MV-4-11 (cell line): ENCODE data around the gene GPX7.
"Not testable (repeated sequence)": the region's sequence is repeated elsewhere in the genome, so short reads cannot be mapped to it uniquely, and the experiment has no call there.

ENCODE experiments used
- DNase-seq: peaks from one replicate; lab custom pipeline; 2025; lab: John Stamatoyannopoulos, UW

Gene GPX7

DNA sequence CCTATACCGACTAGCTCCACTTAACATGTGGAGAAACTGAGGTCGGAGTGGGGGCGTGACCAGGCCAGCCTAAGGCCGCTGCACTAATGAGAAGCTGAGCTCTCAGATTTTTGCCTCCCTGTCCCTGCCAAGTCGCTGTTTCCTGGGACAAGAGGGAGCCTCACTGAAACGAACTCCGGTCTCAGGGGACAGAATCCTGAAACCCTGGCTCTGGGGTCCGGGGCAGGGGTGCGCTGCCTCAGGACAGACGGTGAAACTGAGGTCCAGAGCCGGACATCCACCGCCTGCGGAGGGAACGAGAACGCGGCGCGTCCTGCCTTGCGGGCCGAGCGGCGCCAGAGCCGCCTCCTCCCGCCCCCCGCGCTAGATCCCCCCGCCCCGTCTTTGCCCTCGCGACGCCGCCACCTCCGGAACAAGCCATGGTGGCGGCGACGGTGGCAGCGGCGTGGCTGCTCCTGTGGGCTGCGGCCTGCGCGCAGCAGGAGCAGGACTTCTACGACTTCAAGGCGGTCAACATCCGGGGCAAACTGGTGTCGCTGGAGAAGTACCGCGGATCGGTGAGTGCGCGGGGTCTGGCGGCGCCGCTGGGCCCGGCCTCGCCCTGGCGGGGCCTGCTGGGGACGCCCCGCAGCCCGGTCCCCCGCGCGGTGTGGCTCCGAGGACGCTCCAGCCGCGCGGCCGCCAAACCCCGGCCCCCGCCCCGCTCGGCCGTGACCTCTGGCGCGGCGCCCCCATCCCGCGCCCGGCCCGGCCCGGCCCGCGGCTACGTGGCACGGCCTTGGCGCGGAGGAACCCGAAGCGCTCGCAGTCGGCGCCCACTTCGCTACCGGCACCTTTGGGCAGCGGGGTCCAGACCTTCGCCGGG, at the start of gene GPX7:
GPX7 (plus strand) TSS at position 381 of the 865 bp plus-strand sequence; CDS start at position 420, 39 bp downstream.
- no peak for DNase-seq

DNA sequence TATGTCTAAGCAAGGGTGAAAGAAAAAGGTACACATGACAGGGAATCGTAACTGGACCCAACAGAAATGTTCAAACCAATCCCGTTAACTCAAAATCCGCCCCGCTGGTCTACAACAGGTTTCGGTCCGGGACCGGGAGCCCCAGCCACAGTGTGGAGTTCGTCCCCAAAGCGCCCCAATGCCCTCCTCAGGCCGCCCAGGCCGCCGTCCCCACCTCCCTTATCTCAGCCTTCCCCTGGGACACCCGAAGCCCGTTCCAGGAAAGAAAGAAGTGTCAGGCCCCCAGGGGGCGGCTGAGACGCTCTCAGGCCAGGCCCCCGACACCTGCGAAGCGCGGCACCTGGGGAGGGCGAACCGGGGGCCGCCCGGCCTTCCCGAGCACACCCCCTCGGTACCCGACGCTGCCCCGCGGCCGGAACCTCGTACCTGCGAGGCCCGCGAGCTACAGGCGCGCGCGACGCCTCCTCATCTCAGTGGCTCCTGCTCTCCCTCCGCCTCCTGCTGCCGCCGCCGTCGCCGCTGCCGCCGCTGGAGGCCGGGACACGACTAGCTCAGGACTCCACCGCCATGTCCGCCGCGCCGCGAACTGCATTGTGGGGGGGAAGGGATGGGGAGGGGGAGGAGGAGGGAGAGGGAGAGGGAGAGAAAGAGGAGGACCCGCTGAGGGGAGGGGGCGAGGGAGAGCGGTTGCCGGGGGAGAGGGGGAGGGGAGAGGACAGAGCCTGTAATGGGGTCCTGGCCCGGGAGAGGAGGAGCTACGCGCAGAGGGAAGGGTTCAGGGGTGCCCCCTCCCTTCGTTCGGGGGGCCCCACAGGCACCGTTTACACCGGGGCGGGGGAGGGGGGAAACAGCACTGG, 49.4 kb upstream of the GPX7 start, which contains the start of gene TUT4:
TUT4 (minus strand) TSS at position 588 of the 857 bp plus-strand sequence. CDS start 26,812 bp downstream, outside the sequence.
- peak; percentile 37 for DNase-seq

DNA sequence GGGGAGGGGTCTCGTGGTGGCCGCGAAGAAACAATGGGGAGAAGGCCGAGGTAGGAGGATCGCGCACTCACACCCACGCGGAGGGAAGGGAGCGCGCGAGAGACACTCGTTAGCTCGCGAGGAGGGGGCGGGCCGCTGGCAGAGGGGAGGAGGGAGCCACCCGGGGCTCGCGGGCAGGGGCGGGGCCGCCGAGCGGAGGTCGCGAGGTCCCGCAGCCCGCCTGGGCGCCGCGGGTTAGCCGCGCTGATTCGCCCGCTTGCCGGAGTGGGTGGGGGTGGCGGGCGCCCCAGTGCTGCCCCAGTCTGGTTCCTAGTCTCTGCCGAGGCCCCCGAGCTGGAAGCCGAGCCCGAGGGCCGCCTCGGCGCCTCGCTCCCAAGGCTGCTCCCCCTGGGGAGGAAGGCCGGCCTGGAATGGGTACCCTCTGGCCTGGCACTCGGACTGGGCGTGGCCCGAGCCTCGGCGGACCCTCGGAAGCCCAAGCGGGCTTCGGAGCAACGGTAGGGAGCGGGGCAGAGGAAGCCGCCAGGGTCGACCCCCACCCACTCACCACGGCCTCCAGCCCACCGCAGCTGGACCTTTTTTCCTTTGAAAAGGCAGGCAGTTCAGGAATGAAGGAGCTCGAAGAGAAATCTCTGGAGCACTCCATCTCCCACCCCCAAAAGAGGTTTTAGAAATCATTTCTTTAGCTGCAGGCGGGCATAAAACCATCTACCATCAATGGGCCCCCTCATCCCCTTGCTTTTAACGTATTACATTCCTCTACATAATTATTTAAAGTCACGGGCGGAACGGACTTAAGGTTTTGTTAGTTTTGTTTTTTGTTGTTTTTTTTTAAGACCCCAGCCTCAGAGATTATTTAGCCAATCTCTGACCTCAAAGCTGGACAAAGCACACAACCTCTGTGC, 48.6 kb upstream of the GPX7 start:
- DNase-seq = peak; percentile 48

DNA sequence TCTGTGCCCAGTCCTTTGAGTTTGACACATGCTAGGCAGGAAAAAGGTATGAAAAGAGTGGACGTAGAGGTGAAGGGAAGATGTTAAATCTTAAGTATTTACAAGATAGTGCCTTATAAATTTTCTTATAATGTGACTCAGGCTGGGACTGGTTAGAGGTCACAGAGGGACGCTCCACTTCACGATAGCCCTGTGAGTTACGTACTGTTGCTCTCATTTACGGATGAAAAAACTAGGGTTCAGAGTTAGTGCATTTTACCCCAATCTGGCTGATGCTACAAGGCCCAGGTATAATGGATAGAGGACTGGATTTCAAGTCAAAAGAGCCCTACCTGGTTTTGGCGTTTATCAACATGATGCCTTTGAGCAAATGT, 47.9 kb upstream of the GPX7 start:
- no peak for DNase-seq

DNA sequence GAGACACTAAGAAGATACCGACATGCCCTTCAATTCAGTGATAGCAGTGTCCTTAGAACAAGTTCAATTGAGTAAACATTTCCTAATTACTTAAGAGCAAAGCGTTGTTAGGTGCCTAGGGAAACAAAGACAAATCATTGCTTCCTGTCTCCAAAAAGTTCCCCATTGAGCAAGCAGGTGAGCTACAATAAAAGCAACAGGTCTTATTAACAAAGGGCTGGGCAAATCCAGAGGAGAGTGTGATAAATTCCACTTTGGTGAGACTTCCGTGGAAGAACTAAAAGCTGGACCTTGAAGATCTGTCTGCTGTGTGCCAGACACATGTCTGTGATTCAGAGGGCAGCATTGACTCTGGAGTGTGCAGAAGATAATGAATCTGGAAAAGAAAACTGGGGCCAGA, 47.4 kb upstream of the GPX7 start:
- DNase-seq = no peak

DNA sequence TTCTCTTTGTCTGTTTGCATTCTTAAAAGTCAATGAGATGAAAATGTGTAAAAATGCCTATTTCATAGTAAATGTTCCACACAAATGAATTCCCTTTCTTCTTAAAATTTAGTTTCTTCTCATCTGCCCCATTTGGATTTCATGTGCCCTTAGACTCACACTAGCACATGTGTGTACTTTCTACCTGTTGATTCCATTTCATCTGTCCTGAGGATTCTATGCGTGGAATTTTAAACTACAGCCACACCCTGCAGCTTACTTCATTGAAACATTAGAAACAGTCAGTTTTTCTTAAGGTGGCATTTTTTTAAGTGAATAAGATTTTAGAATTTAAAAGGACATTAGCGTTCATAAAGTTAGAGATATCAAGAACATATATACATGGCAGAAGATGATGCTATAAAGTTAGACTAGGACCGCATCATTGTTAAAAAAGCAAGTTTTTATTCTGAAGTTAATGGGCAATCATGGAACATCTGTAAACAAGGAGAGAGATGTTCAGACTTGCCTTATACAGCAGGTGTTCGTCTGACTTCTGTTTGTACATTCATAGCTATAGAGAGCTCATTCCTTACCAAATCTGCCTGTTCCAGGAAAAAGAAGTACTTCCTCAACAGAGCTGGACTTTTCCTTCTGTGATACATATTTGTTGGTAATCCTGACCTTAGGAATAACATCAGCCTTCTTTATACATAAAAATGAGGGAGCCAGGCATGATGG, 45.4 kb upstream of the GPX7 start:
- no peak for DNase-seq

DNA sequence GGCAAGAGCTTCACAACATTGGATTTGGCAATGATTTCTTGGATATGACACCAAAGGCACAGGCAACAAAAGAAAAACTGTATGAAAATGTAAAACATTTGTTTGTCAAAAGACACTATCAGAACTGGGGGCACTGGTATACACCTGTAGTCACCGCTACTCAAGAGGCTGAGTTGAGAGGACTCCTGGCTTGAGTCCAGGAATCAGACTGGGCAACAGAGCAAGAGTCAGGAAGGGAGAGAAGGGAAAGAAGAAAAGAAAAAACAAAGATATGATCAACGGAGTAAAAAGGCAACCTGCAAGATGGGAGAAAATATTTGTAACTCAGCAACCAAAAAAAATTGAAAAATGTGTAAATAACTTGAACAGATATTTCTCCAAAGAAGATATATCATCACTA, 43.2 kb upstream of the GPX7 start:
- no peak for DNase-seq

DNA sequence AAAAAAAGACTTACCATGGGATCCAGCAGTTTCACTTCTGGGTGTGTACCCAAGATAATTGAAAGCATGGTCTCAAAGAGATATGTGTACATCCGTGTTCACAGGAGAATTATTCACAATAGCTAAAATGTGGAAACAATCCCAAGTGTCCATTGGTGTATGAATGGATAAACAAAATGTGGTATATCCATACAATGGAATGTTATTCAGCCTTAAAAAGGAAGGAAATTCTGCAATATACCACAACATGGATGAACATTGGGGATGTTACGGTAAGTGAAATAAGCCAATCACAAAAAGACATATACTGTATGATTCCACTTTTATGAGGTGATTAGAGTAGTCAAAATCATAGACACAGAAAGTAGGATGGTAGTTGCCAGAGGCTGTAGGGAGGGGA, 42.3 kb upstream of the GPX7 start:
- DNase-seq = peak; percentile 69

DNA sequence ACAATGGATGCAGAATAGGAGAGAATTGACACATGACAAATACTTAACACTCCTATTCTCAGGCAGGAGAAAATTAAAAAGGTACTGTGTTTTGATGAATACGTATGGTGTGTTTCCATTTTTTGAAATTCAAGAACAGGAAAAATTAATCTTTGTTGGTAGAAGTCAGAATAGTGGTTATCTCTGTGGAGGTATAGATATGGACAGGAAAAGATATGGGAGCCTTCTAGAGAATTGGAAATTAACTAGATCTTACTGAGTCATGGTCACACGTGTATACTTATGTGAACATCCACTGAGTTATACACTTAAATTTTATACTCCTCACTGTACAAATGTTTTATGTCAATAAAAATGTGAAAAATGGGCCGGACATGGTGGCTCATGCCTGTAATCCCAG, 39.4 kb upstream of the GPX7 start:
- no peak for DNase-seq

DNA sequence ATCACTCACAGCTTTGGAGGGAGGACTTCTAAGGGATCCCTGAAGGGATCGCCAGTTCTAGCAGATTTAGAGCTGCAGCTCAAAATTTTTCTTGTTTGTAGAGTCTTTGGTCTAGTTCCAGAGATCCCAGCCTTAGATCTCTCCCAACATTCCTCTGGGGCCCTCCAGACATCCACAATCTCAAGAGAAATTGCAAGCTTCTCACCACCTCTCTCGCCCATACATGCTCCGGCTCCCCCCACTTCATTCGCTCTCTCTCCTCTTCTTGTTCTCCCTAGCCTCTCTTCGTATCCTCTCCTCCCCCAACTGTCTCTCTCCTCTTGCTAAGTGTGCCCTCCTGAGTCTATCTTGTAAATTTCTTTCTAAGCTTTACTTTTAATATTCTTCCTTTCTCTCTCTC, 34.2 kb upstream of the GPX7 start:
- DNase-seq = no peak

DNA sequence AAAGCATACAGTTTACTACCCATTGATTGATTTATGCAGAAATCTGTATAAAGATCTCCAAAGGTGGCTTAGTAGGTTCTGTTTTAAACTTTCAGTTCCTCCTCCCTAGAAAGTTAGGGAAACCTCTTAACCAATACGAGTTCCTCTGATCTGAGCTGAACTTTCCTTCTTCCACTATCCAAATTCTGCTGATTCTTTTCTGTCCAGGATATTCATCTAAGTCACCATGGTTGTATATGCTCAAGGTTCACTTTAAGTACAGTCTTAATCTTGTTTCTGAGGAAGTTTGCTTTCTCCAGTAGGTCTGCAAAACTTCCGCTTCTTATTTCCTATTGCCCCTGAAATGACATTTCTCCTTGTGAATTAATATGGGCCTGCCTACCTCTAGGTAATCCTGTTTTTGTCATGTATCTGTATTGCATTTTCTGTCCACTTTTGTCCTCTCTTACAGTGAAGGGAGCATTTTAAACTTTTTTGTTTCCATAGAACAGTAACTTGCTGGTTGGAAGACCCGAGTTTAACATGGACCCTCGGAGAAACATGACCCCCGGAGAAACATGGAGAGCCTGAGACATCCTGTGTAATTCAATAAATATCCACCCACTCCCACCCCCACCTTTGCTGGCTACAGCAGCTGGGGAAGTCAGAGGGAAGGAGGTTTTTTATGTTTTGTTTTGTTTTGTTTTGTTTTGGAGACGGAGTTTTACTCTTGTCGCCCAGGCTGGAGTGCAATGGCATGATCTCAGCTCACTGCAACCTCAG, 32.5 kb upstream of the GPX7 start:
- DNase-seq = peak; percentile 88

DNA sequence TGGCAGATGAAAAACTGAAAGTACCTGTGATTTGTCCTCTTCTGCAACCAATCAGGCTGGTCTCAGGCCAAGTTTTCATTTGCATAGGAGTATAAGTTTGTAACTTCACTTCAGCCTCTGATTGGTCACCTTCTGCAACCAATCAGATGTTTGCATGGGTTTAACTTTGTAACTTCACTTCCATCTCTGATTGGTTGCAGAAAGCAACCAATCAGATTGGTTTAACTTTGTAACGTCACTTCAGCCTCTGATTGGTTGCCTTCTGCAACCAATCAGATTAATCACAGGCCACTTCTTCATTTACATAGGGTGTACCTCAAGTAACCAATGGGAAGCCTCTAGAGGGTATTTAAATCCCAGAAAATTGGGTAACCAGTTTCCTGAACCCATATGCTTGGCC, 30.4 kb upstream of the GPX7 start:
- peak; percentile 50 for DNase-seq

DNA sequence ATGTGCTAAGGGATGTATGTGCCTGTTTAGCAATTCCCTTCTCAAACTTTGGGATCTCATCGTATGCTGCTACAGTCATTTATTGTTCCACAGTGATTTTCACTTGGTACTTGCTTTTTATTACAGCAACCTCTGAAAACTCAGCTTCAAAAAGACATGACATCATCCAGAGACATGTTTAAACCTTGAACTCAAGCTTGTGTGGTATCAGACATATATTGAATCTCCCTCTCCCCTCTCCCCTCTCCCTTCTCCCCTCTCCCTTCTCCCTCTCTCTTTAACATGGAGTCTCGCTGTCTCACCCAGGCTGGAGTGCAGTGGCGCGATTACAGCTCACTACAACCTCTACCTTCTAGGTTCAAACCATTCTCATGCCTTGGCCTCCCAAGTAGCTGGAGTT, 29.8 kb upstream of the GPX7 start:
- no peak for DNase-seq

DNA sequence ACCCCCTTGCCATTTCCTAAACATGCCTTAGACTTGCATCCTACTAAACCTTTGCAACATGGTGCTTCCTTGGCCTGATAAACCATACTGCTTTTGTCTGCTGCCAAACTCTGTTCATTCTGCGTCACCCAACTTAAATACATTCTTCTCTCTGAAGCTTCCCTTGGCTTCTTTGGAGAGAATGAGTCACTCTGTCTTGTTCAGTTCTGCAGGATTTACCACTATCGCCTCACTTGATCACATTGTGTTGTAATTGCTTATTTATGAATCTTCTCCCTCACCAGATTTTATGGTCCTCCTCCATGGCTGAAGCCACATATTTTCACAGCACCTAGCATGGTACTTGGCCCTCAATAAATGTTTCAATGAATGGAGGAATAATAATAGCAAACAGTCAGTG, 27.6 kb upstream of the GPX7 start:
- DNase-seq = peak; percentile 79

DNA sequence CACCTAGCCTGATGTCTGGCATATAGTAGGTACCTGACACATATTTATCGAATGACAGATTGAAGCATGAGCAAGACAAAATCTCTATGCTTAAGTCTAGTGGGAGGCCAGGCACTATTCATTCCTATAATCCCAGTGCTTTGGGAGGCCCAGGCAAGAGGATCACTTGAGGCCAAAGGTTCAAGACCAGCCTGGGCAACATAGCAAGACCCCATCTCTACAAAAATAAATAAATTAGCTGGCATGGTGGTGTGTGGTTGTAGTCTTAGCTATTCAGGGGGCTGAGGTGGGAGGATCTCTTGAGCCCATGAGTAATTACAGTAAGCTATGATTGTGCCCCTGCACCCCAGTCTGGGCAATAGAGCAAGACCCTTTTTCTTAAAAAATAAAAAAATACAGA, 26.1 kb upstream of the GPX7 start:
- DNase-seq = no peak

DNA sequence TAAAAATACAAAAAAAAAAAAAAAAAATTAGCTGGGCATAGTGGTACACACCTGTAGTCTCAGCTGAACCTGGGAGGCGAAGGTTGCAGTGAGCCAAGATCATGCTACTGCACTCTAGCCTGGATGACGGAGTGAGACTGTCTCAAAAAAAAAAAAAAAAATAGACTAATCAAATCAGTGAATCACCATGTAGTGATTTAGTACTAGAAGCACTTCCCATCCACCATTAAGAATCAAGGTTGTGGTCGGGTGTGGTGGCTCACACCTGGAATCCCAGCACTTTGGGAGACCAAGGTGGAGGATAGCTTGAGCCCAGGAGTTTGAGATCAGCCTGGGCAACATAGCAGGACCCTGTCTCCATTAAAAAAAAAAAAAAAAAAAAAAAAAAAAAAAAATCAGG, 24.1 kb upstream of the GPX7 start:
- DNase-seq = not testable (repeated sequence)

DNA sequence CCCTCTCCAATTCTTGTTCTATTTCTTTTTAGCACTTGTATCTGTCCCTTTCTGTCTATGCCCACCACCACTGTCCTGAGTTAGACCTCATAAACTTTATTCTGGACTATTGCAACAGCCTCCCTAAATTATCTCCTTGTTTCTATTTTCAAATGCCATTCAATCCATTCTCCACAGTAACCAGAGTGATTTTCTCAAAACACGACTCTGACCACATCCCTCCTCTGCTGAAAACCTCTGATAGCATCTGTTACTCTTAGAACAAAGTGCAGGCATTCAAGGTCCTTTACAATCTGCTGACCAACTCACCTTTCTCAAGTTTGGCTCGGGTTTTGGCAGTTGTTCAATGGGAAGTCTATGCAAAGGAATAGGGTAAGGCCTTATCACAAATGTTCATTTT, 22.8 kb upstream of the GPX7 start:
- no peak for DNase-seq

DNA sequence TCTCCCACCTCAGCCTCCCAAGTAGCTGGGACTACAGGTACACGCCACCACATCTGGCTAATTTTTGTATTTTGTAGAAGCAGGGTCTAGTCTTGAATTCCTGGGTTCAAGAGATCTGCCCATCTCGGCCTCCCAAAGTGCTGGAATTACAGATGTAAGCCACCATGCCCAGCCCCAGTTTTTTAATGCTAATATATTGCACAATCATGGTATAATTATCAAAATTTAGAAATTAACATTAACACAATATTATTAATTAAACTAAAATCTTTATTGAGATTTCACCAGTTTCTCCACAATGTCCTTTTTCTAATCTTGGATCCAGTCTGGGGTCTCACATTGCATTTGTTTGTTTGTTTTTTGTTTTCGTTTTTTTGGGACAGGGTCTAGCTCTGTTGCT, 21.9 kb upstream of the GPX7 start:
- no peak for DNase-seq

DNA sequence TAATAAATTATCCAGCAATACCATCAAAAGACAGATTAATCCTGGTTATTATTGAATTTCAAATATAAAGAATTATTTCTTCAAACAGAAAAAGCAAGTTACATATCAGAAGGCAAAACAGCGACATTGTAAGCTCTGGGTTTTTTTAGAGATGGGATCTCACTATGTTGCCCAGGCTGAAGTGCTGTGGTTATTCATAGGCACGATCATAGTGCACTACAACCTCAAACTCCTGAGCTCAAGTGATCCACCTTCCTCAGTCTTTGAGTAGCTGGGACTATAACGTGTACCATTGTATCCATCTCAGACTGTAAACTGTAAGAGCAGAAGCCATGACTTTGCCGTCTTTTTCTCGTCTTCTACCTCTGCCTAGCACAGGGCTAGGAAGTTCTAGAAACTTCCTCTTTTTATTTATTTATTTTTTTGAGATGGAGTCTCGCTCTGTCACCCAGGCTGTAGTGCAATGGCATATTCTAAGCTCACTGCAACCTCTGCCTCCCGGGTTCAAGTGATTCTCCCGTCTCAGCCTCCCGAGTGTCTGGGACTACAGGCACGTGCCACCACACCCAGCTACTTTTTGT, 20.0 kb upstream of the GPX7 start:
- DNase-seq = no peak

DNA sequence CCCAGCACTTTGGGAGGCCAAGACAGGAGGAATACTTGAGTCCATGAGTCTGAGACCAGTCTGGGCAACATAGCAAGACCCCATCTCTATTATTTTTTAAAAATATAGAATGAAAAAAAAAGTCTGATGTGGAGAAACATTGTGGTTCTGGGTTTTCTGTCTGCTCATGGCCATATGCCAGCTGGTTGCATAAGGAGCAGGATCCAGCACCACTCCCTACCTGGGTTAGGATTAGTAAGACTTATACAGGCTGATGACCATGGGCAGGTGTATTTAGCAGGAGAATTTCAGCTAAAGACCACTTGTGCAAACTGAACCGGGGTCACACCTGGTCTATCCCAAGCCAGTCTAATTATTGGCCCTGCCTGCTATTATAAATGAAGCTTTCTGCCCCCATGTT, 16.7 kb upstream of the GPX7 start:
- no peak for DNase-seq
